ENCODE measurements around the gene SF3A1. TPM values are rescaled to one million over a fixed set of nuclear protein-coding genes. Genes with fewer than 3 reads are reported as not detected.

The SF3A1 gene
- total RNA-seq, 1 donor from 2014 or later: 31.4 TPM

- DNase-seq: peak; percentile 42
These were observed 31.5 kb downstream of the SF3A1 start for GRCh38 chr22:30325065-30325720.

- no peak for DNase-seq
These were observed 32.5 kb downstream of the SF3A1 start for GRCh38 chr22:30324014-30324730.

- DNase-seq: no peak
These were observed 33.4 kb downstream of the SF3A1 start for GRCh38 chr22:30323246-30323645.

- DNase-seq: no peak
These were observed 35.2 kb downstream of the SF3A1 start for GRCh38 chr22:30321461-30321860.

GRCh38 chr22:30320021-30320556, 36.6 kb downstream of the SF3A1 start:
- no peak for DNase-seq

GRCh38 chr22:30318799-30319419, 37.8 kb downstream of the SF3A1 start:
- DNase-seq: no peak

- DNase-seq: no peak
These were observed 38.9 kb downstream of the SF3A1 start for GRCh38 chr22:30317778-30318177.

- no peak for DNase-seq
These were observed 40.6 kb downstream of the SF3A1 start for GRCh38 chr22:30315962-30316576.

GRCh38 chr22:30314915-30315314, 41.8 kb downstream of the SF3A1 start:
- DNase-seq: no peak

- DNase-seq: no peak
These were observed 42.9 kb downstream of the SF3A1 start for GRCh38 chr22:30313527-30314363.

GRCh38 chr22:30312053-30312452, 44.6 kb downstream of the SF3A1 start:
- DNase-seq: no peak

GRCh38 chr22:30310881-30311771, 45.6 kb downstream of the SF3A1 start:
- peak; percentile 55 for DNase-seq

GRCh38 chr22:30309951-30310741, 46.5 kb downstream of the SF3A1 start:
- DNase-seq: no peak

GRCh38 chr22:30308518-30309230, 48.0 kb downstream of the SF3A1 start:
- peak; percentile 68 for DNase-seq

- DNase-seq: no peak
These were observed 48.6 kb downstream of the SF3A1 start for GRCh38 chr22:30308093-30308492.

GRCh38 chr22:30307041-30307574, 49.6 kb downstream of the SF3A1 start:
- peak; percentile 42 for DNase-seq

GRCh38 chr22:30306627-30307011, 50.1 kb downstream of the SF3A1 start:
- DNase-seq: no peak

- no peak for DNase-seq
These were observed 50.6 kb downstream of the SF3A1 start for GRCh38 chr22:30305906-30306626.

All from tongue (tissue), 2 donors.